Vagina (tissue), 2 donors: Measurements from ENCODE around the gene MBD5.

Source experiments
- CTCF ChIP-seq, 3 experiments: fragments of 450-650 bp in 2 of 3; fragments of 200-600 bp in 1 of 3; sonication (generic) in 1 of 3; IDR thresholded peaks; one replicate each; pipeline ENCODE4 v1.5.1; 2017 to 2019; ENCODE audit warnings: antibody characterized with exemption in 3 of 3, mild to moderate bottlenecking in 2 of 3, moderate library complexity in 2 of 3
- POLR2AphosphoS5 ChIP-seq, 2 donors: sonication (generic); formaldehyde crosslinking; IDR thresholded peaks; one replicate each; pipeline ENCODE4 v1.9.0; 2017; ENCODE audit warnings: antibody characterized with exemption in 2 of 2, mild to moderate bottlenecking in 2 of 2, low read depth in 1 of 2; ENCODE audit not compliant: insufficient read depth in 1 of 2

- TF ChIP-seq CTCF (IDR thresholded peaks at IDR 0.05) = no peak
- no peak for TF ChIP-seq POLR2AphosphoS5 (IDR thresholded peaks at IDR 0.05; ENCODE audit: insufficient read depth in 1 of 2, low read depth in 1 of 2)
These were observed 463.2 kb downstream of the MBD5 start for GRCh38 chr2:148484066-148484465.
